Keratinocyte (primary cell): ENCODE measurements around the gene AXIN2.

Source experiments
- CTCF ChIP-seq, 3 experiments: IDR thresholded peaks in 1 of 3; conservative IDR thresholded peaks in 1 of 3; optimal IDR thresholded peaks in 1 of 3; 2 replicates in 2 of 3; 3 replicates in 1 of 3; pipeline versions ENCODE3 to v1.5.1; 2011; ENCODE audit warnings: low read length in 3 of 3, mild to moderate bottlenecking in 3 of 3, moderate library complexity in 2 of 3, control low read depth in 1 of 3, inconsistent platforms in 1 of 3; ENCODE audit not compliant: insufficient read depth in 2 of 3; ENCODE audit errors: extremely low read depth in 1 of 3
- EZH2 ChIP-seq: IDR thresholded peaks from one replicate; pipeline ENCODE4 v1.6.1; 2012; ENCODE audit warnings: inconsistent platforms, mild to moderate bottlenecking, low read length, moderate library complexity

- TF ChIP-seq CTCF (optimal IDR thresholded peaks at IDR 0.05 in 1 of 3, IDR thresholded peaks at IDR 0.05 in 1 of 3, conservative IDR thresholded peaks at IDR 0.05 in 1 of 3; ENCODE audit: extremely low read depth in 1 of 3, insufficient read depth in 2 of 3, low read length in 3 of 3) (no peak), EZH2 (no peak)
Observed at GRCh38 chr17:65564793-65565192, 3.3 kb upstream of the AXIN2 start.
